COR-L47 (cell line): ENCODE data around the gene CACNA1H.
A peak's percentile ranks its signal among the peaks of the same experiment; 100 is the strongest.
"Not testable (repeated sequence)": the region's sequence is repeated elsewhere in the genome, so short reads cannot be mapped to it uniquely, and the experiment has no call there.

ENCODE experiments used
- DNase-seq: peaks from one replicate; lab custom pipeline; 2025; lab: John Stamatoyannopoulos, UW

CACNA1H gene

GRCh38 chr16:1193143-1193824 lies 40.4 kb downstream of the CACNA1H start:
- DNase-seq: peak; percentile 97

GRCh38 chr16:1193825-1194581 lies 41.1 kb downstream of the CACNA1H start:
- no peak for DNase-seq

GRCh38 chr16:1194665-1195392 lies 41.9 kb downstream of the CACNA1H start:
- no peak for DNase-seq

GRCh38 chr16:1195393-1195666 lies 42.4 kb downstream of the CACNA1H start:
- DNase-seq: no peak

GRCh38 chr16:1196494-1196893 lies 43.6 kb downstream of the CACNA1H start:
- no peak for DNase-seq

- peak; percentile 96 for DNase-seq
Measured at GRCh38 chr16:1197237-1197866, 44.4 kb downstream of the CACNA1H start.

- no peak for DNase-seq
Measured at GRCh38 chr16:1198194-1198593, 45.3 kb downstream of the CACNA1H start.

- DNase-seq: not testable (repeated sequence)
Measured at GRCh38 chr16:1198671-1199346, 45.9 kb downstream of the CACNA1H start.

GRCh38 chr16:1199347-1200013 lies 46.6 kb downstream of the CACNA1H start:
- DNase-seq: no peak

GRCh38 chr16:1200014-1200627 lies 47.2 kb downstream of the CACNA1H start:
- DNase-seq: no peak

- no peak for DNase-seq
Measured at GRCh38 chr16:1201444-1201843, 48.5 kb downstream of the CACNA1H start.

- DNase-seq: no peak
Measured at GRCh38 chr16:1202274-1202673, 49.4 kb downstream of the CACNA1H start.

GRCh38 chr16:1204933-1205332 lies 52.0 kb downstream of the CACNA1H start:
- DNase-seq: no peak

- no peak for DNase-seq
Measured at GRCh38 chr16:1206326-1206725, 53.4 kb downstream of the CACNA1H start.

- no peak for DNase-seq
Measured at GRCh38 chr16:1206786-1207185, 53.9 kb downstream of the CACNA1H start.

- no peak for DNase-seq
Measured at GRCh38 chr16:1208239-1208830, 55.4 kb downstream of the CACNA1H start.

- DNase-seq: no peak
Measured at GRCh38 chr16:1209081-1209480, 56.2 kb downstream of the CACNA1H start.

- DNase-seq: no peak
Measured at GRCh38 chr16:1210461-1210860, 57.6 kb downstream of the CACNA1H start.

GRCh38 chr16:1211451-1212268 lies 58.8 kb downstream of the CACNA1H start:
- no peak for DNase-seq
